Stimulated activated CD8-positive, alpha-beta memory T cell treated with anti-CD3 and anti-CD28 coated beads, Interleukin-7, amount 100 ng/mL, for 4 hours (primary cell): ENCODE data around the gene RAB10.
"Not testable (repeated sequence)": the region's sequence is repeated elsewhere in the genome, so short reads cannot be mapped to it uniquely, and the experiment has no call there.

ENCODE experiments used
- DNase-seq, 2 donors: peaks; one replicate each; pipeline ENCODE4 v3.0.0-alpha.2; 2020; ENCODE audit warnings: low read depth in 2 of 2

The RAB10 gene

GRCh38 chr2:26058390-26058789 is 24.5 kb downstream of the RAB10 start:
- DNase-seq = no peak

GRCh38 chr2:26059542-26059941 is 25.7 kb downstream of the RAB10 start:
- DNase-seq = no peak

- DNase-seq = no peak
These were observed 27.7 kb downstream of the RAB10 start for GRCh38 chr2:26061539-26061938.

- no peak for DNase-seq
These were observed 31.0 kb downstream of the RAB10 start for GRCh38 chr2:26064846-26065245.

GRCh38 chr2:26067186-26067974 is 33.5 kb downstream of the RAB10 start:
- no peak for DNase-seq

GRCh38 chr2:26067980-26068507 is 34.2 kb downstream of the RAB10 start:
- no peak for DNase-seq

GRCh38 chr2:26068602-26069298 is 34.9 kb downstream of the RAB10 start:
- peak; percentile 36 to 60 for DNase-seq

- no peak for DNase-seq
These were observed 36.8 kb downstream of the RAB10 start for GRCh38 chr2:26070730-26071129.

GRCh38 chr2:26072925-26073768 is 39.3 kb downstream of the RAB10 start:
- no peak for DNase-seq

- DNase-seq = no peak
These were observed 39.9 kb downstream of the RAB10 start for GRCh38 chr2:26073830-26074229.

GRCh38 chr2:26074676-26075075 is 40.8 kb downstream of the RAB10 start:
- DNase-seq = no peak

- no peak for DNase-seq
These were observed 41.3 kb downstream of the RAB10 start for GRCh38 chr2:26075173-26075572.

GRCh38 chr2:26076001-26076587 is 42.2 kb downstream of the RAB10 start:
- no peak for DNase-seq

- DNase-seq = no peak
These were observed 43.4 kb downstream of the RAB10 start for GRCh38 chr2:26077291-26077690.

GRCh38 chr2:26078939-26079338 is 45.1 kb downstream of the RAB10 start:
- DNase-seq = no peak

GRCh38 chr2:26080356-26080755 is 46.5 kb downstream of the RAB10 start:
- no peak for DNase-seq

- not testable (repeated sequence) for DNase-seq
These were observed 47.0 kb downstream of the RAB10 start for GRCh38 chr2:26080925-26081324.

GRCh38 chr2:26081556-26081955 is 47.7 kb downstream of the RAB10 start:
- DNase-seq = no peak

GRCh38 chr2:26086155-26086637 is 52.3 kb downstream of the RAB10 start:
- DNase-seq = no peak

- DNase-seq = no peak
These were observed 52.9 kb downstream of the RAB10 start for GRCh38 chr2:26086779-26087178.

GRCh38 chr2:26088038-26088643 is 54.3 kb downstream of the RAB10 start:
- DNase-seq = no peak
